ENCODE measurements around the gene CHI3L1.

The CHI3L1 gene

DNA sequence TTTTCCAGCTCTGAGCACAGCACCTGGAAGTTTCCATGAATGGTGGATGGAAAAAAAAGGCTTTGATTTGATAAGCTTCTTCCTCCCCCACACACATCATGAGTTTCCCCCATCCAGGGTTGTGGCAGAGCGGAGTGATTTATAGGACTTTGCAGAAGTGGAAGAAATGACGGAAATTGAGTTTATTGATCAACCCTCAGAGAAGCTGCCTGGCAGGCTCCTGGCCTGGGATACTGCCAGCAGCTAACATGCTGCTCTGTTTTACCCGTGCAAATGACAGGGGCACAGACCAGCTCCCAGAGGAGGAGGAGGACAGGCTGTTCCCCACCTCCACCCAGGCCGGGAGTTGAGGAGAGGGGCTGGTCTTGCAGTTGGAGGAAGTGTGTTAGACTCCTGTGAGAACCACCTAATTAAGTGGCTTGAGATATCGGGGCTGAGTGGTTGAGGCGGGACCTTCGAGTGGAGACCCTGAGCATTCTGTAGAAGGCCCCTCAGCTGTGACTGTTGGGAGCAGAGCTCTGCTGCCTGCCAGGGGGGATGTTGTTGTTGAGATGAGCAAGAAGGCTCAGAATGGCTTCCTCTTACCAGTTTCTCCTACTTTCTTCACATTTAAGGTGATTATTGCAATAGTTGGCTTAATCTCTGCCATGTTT is 37.2 kb downstream of the CHI3L1 start:
- no peak for DNase-seq (ENCODE audit: low read depth, low spot score)
- in situ Hi-C loops (cut with HindIII; ENCODE audit: low sequenced_read_pairs) = no loop called here
- no peak overlapping the region for H3K4me3 ChIP-seq (ENCODE audit: low read depth, low read length)
- TF ChIP-seq, protein P1, sequence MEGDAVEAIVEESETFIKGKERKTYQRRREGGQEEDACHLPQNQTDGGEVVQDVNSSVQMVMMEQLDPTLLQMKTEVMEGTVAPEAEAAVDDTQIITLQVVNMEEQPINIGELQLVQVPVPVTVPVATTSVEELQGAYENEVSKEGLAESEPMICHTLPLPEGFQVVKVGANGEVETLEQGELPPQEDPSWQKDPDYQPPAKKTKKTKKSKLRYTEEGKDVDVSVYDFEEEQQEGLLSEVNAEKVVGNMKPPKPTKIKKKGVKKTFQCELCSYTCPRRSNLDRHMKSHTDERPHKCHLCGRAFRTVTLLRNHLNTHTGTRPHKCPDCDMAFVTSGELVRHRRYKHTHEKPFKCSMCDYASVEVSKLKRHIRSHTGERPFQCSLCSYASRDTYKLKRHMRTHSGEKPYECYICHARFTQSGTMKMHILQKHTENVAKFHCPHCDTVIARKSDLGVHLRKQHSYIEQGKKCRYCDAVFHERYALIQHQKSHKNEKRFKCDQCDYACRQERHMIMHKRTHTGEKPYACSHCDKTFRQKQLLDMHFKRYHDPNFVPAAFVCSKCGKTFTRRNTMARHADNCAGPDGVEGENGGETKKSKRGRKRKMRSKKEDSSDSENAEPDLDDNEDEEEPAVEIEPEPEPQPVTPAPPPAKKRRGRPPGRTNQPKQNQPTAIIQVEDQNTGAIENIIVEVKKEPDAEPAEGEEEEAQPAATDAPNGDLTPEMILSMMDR (IDR thresholded peaks at IDR 0.05; ENCODE audit: low read depth, low read length) = no peak

DNA sequence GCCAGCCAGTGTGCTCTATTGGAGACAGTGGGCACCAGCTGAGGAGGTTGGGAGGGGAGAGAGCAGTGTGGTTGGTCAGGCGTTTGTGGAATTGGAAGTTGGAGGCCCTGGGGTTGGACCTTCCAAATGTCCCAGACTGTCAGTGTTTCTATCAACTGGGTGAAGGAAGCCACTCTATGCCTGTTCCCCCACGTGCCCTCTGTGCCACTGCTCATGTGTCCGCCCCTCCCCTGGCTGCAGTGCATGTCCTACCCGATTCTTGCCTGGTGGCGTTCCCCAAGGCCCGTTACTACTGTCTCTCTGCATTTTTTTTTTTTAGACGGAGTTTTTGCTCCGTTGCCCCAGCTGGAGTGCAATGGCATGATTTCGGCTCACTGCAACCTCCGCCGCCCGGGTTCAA is 37.9 kb downstream of the CHI3L1 start:
- TF ChIP-seq, protein P1 (IDR thresholded peaks at IDR 0.05; ENCODE audit: low read depth, low read length) = no peak
- in situ Hi-C loops (cut with HindIII; ENCODE audit: low sequenced_read_pairs) = no loop called here
- no peak for DNase-seq (ENCODE audit: low read depth, low spot score)
- no peak overlapping the region for H3K4me3 ChIP-seq (ENCODE audit: low read depth, low read length)

DNA sequence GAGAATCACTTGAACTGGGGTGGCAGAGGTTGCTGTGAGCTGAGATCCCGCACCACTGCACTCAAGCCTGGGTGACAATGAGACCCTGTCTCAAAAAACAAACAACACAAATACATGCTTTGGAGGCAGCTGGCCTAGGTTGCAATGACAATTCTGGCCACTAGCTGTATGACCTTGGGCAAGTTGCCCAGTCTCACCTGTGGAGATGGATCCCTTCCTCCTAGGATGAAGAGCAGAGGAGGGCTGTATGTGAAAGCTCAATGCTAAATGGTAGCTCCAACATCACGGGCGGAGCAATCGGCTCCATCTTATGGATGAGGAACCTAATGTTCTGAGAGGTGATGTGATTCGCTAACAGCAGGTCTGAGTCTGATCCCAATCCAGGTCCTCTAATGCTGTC is 38.4 kb downstream of the CHI3L1 start:
- no peak overlapping the region for H3K4me3 ChIP-seq (ENCODE audit: low read depth, low read length)
- TF ChIP-seq, protein P1 (IDR thresholded peaks at IDR 0.05; ENCODE audit: low read depth, low read length) = peak; percentile 37
- no peak for DNase-seq (ENCODE audit: low read depth, low spot score)
- in situ Hi-C loops (cut with HindIII; ENCODE audit: low sequenced_read_pairs) = no loop called here

DNA sequence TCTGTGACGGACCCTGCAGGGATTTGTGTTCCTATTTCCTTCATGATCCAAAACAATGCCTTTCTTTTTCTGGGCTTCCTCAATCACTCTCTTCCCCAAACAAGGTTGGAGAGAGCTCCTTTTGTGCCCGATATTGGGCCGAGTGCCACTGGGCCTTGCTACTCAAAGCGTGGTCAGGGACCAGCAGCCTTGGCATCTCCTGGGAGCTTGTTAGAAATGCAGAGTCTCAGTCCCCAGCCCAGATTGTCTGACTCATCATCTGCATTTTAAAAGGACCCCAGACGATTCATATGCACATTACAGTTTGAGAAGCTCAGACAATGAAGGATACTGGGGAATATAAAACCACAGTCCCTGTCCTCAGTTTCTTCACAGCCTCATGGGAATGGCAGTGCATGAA is 39.1 kb downstream of the CHI3L1 start:
- in situ Hi-C loops (cut with HindIII; ENCODE audit: low sequenced_read_pairs) = no loop called here
- DNase-seq (ENCODE audit: low read depth, low spot score) = no peak
- no peak overlapping the region for H3K4me3 ChIP-seq (ENCODE audit: low read depth, low read length)
- TF ChIP-seq, protein P1 (IDR thresholded peaks at IDR 0.05; ENCODE audit: low read depth, low read length) = no peak

DNA sequence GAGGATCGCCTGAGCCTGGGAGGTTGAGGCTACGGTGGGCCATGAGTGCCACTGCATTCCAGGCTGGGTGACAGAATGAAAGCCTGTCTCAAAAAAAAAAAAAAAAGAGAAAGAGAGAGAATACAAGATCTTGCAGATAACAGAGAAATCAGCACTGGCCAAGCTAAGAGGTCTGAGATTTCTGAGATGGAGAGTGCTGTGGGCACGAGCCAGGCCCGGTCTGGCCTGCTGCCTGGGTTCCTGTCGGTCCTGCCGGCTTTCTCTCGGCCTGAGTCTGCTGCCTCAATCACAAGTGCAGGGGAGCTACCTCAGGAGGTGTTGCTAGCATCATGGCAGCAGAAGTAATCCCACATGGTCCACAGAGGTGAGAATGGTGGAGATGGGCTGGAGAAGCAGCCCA is 40.0 kb downstream of the CHI3L1 start:
- DNase-seq (ENCODE audit: low read depth, low spot score) = no peak
- TF ChIP-seq, protein P1 (IDR thresholded peaks at IDR 0.05; ENCODE audit: low read depth, low read length) = no peak
- H3K4me3 ChIP-seq (ENCODE audit: low read depth, low read length) = no peak overlapping the region
- in situ Hi-C loops (cut with HindIII; ENCODE audit: low sequenced_read_pairs) = no loop called here

DNA sequence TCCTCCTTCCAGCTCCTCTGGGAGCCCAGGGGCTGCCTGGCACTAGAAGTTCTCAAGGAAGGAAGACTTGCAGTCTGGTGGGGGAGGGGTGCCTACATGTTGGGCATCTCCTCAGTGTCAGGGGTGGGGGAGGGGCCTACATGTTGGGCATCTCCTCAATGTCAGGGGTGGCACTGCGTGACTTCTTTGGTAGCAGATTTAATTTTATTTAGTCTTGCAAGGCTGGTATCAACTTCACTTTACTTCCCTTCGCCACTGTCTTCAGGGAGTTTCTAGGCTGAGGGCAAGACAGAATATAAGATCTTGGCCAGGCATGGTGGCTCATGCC is 40.5 kb downstream of the CHI3L1 start:
- TF ChIP-seq, protein P1 (IDR thresholded peaks at IDR 0.05; ENCODE audit: low read depth, low read length) = no peak
- in situ Hi-C loops (cut with HindIII; ENCODE audit: low sequenced_read_pairs) = no loop called here
- no peak for DNase-seq (ENCODE audit: low read depth, low spot score)
- H3K4me3 ChIP-seq (ENCODE audit: low read depth, low read length) = no peak overlapping the region
